HUDEP-2 (cell line): ENCODE measurements around the gene NF2.

Experiments used
- DNase-seq, 76 experiments: peaks; one replicate each; lab custom pipeline; 2025; ENCODE audit not compliant: unreplicated experiment in 76 of 76; lab: John Stamatoyannopoulos, UW

NF2 gene

DNA sequence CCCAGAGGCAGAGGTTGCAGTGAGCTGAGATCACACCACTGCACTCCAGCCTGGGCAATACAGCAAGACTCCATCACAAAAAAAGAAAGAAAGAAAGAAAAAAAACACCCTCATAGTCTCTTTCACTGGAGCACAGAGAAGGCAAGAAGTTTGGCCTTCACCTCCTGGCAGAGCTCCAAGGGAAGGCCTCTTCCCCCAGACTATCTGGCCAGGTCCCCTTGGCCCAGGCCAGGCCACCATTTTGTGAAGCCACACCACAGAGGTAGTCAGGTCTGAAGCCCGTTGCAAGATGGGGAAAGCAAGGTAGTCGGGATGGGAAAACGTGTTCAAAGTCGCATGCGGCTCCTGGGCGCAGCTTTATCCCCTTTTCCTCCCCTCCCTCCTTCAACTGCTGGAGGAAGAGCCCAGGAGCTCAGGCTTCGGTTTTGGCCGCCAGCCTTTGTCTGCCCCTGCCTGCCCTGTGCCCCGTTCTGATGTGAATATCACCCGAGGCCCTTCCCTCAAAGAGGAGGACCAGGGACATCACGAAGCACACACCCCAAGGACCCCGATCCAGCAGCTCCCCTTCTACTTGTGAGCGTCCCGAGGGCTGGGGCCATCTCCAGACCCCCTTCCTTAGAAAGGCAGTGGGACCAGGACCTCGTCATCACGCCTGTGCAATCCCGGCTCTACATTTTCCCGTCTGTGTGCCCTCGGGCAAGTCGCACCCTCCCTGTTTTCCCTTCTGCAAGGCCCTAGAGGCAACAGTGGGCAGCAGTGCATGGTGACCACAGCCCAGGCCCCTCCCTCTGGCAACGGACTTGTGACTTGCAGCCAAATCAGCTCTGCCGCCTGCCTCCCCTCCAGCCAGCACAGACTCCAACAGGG lies 134.1 kb downstream of the NF2 start:
- no peak for DNase-seq

DNA sequence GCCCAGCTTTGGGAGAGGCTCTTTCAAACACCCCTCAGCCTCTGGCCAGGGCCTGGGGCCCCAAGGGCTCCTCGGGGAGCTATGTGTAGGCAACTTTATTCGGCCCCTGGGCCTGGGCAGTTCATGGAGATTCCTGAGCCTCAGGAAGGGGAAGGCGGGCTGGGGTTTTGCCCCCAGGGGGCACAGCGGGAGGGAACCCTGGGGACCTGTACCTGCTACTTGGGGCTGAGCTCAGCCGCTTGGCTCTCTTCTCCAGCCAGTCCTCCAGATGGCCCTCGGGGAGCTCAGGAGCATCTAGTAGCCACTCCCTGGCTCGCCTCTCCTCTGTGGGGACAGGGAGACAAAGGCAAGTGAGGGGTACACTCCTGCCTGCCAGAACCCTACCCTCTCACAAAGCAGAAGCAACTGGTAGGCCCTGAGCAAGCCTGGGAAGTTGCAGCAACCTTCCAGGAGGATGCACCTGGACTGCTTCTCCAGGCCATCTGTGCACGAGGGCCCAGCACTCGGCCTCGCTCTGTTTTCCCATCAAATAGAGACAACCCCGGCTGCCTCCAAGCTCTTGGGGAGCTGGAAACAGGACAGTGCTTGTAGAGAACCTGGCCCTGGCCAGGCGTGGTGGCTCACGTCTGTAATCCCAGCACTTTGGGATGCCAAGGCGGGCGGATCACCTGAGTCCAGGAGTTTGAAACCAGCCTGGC lies 134.8 kb downstream of the NF2 start:
- DNase-seq = no peak

DNA sequence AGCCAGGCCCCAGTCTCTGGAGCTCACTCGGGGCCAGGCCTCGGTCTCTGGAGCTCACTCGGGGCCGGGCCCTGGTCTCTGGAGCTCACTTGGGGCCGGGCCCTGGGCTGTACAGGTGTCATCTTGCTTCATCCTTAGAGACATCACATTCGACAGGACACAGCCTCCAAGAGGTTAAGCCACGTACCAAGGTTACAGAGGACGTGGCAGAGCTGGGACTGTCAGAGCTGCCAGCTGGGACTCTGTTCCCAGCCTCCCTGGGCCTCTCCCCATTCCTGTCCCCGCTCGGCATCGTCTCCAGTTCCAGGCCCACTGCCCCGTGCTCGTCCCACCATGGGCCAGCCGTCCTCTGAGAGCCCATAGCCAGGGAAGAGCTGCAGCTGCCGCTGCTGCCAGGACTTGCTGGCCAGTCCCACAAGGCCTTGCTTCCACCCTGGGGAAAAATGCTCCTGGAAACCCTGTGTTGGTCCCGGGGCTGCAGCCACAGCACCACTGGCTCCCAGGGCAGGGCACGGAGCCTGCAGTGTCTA lies 136.0 kb downstream of the NF2 start:
- DNase-seq = no peak

DNA sequence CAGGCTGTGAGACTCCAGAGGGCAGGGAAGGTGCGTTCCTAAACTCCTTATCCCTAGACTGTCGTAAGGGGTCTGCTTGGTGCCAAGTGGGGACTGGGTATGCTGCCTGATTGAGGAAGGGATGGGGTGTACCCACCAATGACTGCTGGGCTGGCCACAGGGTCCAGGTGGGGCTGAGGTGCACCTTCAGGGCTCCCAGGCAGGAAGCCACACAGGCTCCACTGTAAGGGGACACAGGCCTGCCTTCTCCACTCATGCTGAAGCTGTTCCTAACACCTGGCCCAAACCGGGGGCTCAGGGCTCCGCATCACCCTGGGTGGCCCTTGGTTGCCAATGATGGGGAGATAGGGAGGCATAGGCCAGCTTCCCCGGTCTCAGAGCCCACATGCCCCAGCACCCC lies 136.8 kb downstream of the NF2 start:
- DNase-seq = no peak

DNA sequence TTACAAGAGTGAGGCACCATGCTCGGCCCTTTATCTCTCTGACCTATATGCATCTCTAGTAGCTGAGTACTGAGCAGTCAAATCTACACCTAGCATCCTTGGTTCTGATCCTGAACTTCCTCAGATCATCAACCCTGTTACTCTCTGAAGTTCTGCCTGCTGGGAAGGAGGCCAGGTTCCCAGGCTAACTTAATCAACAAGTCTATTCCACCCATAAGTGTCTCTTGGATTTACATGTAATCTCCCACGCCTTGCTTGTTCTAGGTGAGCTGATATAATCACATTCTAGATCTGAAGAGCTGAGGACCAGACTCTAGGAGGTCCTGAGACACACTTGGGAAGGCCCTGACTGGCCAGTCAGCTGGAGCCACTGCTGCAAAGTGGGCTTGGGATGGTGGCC lies 138.5 kb downstream of the NF2 start:
- DNase-seq = no peak

DNA sequence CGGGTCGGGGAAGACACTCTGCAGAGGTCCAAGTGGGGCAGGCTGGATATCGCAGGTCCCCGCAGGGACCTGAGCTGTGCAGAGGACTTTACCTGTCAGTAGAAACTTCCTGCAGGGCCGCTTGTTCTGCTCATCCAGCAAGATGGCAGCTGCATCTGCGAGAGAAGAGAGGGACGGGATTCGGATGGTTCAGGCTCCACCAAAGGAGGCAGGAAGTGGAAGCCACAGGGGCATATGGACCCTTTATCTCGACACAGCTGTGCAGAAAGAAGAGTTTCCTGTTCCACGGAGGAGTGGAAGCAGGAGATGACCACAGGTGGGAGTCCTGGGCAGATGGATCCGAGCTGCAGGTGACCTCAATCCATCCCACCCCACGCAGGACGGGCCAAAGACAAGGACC lies 138.9 kb downstream of the NF2 start:
- DNase-seq = no peak

DNA sequence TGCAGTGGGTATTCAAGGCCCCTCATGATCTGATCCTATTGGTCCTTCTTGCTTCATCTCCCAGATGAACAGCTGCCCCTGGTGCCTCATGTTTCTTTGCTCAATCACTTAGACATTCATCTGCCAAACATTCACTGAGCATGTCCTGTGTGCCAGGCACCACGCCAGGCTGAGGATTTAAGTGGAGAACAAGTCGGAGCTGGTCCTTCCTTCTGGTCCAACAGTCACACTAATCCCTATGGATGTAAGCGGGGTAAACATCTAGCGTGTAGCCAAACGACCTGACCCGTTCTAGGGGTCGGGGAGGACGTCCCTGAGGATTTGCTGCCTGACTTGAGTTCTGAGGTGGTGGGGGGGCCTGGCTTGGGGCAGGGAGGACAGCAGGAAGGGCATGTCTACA lies 141.5 kb downstream of the NF2 start:
- no peak for DNase-seq

DNA sequence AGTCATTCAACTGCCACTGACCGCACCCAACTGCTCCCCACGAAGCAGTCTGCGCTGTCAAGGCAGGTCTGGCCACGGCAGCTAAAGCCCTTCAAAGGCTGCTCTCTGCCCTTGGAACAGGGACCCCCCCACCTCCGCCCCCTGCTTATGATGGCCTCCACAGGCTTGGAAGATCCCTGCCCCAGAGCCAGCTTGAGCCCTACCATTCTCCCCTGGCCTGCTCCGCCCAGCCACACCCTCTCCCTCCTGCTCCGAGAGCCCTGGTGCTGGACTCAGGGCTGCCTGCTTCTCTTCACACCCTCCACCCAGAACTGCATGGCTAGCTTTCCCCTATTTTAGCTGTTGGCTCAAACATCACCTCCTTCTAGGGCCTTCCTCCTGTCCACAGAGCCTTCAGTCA lies 144.4 kb downstream of the NF2 start:
- peak in 7 of 76 experiments; percentile 10 to 32 (median 18) for DNase-seq
